ENCODE results near the gene SEC63.

- TF ChIP-seq, protein P1, sequence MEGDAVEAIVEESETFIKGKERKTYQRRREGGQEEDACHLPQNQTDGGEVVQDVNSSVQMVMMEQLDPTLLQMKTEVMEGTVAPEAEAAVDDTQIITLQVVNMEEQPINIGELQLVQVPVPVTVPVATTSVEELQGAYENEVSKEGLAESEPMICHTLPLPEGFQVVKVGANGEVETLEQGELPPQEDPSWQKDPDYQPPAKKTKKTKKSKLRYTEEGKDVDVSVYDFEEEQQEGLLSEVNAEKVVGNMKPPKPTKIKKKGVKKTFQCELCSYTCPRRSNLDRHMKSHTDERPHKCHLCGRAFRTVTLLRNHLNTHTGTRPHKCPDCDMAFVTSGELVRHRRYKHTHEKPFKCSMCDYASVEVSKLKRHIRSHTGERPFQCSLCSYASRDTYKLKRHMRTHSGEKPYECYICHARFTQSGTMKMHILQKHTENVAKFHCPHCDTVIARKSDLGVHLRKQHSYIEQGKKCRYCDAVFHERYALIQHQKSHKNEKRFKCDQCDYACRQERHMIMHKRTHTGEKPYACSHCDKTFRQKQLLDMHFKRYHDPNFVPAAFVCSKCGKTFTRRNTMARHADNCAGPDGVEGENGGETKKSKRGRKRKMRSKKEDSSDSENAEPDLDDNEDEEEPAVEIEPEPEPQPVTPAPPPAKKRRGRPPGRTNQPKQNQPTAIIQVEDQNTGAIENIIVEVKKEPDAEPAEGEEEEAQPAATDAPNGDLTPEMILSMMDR (IDR thresholded peaks at IDR 0.05) = no peak
- TF ChIP-seq POLR2A (IDR thresholded peaks at IDR 0.05) = no peak
These were observed 87.0 kb downstream of the SEC63 start for GRCh38 chr6:107871016-107871415.
